ENCODE data around the gene FAM53A.
"Not testable (repeated sequence)": the region's sequence is repeated elsewhere in the genome, so short reads cannot be mapped to it uniquely, and the experiment has no call there.

Gene FAM53A

GRCh38 chr4:1684506-1685234, 557 bp upstream of the FAM53A start:
- DNase-seq = no peak

DNA sequence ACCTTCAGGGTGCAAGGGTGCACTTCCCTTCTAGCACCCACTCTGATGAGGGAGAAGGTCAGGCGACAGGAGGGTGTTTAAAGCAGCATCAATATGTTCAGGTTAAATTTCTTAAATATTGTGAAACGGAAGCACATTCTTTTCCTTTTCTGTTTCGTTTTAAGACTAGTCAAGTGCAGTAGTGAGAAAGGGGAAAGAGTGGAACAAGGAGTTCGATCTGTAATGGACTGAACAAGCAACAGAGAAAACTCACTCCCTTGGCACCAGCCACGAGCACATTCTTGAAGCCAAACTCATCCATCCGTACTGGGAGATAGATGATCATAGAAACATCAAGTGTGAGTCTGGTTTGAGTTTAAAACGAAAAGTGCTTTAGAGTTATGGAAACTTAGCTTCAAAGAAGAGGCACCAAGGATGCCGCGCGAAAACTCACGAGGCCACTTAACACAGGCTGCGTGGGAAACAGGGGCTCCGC, 815 bp downstream of the FAM53A start:
- no peak for DNase-seq

DNA sequence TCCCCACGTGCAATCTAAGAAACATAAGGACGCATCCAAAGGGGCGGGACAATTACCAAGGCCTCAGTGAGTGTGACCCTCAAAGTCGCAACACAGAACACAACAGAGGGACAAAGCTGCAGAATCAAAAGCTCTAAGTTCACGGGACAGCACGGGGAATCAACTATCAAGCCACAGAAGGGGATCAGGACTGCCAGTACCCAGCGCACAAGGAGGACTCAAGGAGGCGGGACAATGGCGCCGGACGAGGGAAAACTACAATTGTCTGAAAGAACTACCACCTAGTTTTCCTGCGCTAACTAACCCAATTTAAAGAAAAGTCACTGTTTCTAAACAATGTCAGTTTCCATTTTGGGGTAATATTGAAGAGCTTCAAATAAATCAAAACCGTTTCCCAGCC, 1.3 kb downstream of the FAM53A start:
- DNase-seq = no peak

GRCh38 chr4:1678244-1678643, 5.9 kb downstream of the FAM53A start:
- no peak for DNase-seq

DNA sequence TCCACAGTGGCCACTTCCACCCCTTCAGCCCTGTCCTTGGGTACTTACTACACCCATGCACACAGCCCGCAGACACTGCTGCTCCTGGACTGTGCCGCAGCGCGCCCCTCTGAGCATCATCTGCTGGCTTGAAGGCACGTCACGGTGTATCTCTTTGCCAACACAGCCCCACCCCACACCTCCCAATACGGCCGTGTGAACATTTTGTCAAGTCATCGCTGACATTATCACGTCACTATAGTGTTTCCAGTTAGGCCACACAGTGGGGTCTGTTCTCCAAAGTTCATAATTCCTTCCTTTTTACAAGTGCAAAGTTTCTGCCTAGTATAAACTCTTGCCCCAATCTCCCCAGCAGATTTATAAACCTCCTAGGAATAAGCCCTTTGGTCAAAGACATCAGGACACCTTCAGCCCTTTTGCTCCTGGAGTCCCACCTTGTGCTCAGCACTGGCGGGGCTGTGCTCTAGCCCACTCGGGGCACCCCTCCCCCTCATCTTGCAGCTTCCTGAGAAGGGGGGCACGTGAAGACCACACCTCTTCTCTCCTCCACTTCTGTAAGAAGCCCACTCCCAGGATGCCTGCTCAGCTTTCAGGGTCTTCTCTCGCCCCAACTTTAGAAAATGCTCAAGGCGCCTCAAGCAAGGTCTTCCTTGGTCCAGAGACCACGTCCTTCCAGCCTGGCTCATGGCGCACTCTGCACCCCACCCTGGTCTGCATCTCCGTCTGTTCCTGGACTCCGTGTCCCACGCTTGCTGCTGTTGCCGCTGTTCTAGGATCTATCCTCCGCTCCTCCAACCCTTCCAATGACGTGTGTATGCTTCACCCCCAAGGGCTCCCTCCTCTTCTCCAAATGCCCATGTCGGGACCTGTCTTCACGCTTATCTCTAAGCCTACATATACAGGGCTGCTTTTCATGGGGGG, 7.2 kb downstream of the FAM53A start:
- DNase-seq = no peak

DNA sequence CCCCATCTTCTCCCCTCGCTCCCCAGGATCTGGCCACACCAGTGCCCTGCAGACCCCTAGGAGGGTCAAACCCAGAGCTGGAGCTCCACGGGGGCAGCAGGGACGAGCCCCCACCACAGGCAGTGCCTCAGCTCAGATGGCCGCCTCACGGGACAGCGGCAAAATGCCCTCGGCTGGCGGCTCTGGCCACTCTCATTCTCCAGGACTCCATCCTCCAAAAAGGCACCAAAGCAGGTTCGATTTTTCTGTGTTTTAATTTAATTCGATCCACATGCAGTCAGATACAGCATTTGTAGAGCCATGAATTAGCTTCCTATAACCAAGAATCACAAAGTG, 8.3 kb downstream of the FAM53A start:
- DNase-seq = no peak

- no peak for DNase-seq
These were observed 8.8 kb downstream of the FAM53A start for GRCh38 chr4:1675136-1675801.

GRCh38 chr4:1674682-1675081, 9.4 kb downstream of the FAM53A start:
- DNase-seq = no peak

- DNase-seq = no peak
These were observed 10.4 kb downstream of the FAM53A start for GRCh38 chr4:1673671-1674070.

- DNase-seq = not testable (repeated sequence)
These were observed 13.1 kb downstream of the FAM53A start for GRCh38 chr4:1671011-1671410.

DNA sequence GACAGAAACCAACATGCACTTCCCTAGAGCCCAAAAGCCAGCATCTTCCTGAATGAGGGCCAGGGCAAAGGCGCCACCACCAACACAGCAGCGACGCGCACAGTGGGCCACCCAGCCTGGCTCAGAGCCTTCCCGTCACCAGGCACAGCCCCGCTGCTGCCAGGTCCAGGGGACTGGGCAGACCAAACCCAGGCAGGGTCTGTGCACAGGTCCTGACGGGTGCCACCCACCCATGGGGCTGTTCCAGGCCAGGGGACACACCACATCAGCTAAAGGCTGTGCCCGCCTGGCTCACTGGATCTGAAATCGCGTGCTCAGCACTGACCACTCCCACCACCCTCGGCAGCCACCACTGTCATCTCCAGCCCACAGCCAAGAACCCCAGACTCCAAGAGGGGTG, 13.8 kb downstream of the FAM53A start:
- DNase-seq = no peak

DNA sequence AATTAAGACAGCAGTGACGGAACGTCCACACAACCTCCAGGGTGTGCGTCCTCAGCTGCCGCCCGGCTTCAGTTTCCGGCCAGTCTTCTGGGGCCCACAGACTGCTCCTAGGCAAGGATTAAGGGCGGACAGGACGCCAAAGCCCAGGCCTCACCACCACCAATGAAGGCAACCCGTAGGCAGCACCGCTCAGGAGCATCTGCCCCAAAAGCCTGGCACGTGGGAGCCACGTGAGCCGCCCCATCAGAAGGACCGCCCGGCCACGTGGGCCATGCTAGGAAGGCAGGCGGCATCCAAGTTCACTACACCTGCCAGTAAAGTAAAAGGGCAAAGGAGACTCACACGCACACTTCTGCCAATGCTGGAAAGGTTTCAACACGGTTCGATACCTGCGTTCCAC, 14.3 kb downstream of the FAM53A start:
- no peak for DNase-seq

DNA sequence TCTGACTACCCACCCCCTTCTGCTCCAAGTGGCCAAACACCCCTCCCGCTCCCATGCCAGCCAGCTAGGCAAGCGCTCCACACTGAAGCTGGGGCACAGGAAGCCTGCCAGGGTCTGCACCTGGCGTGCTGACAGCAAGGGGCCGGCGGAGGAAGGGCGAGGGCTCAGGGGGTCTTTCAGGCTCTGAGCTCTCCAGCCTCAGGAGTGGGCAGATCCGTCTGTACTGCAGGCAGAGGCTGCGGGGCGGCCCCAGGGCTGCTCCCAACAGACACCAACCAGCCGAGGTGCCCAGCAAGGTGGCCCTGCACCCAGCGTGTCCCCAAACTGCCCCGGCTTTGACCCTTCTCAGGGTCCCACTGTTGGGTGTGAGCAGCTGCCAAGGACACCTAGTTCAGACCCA, 14.8 kb downstream of the FAM53A start:
- DNase-seq = no peak

GRCh38 chr4:1668488-1668840, 15.6 kb downstream of the FAM53A start:
- DNase-seq = peak; percentile 10

GRCh38 chr4:1667273-1667672, 16.8 kb downstream of the FAM53A start:
- no peak for DNase-seq

GRCh38 chr4:1666391-1666790, 17.7 kb downstream of the FAM53A start:
- no peak for DNase-seq

GRCh38 chr4:1664141-1664540, 20.0 kb downstream of the FAM53A start:
- DNase-seq = no peak

- no peak for DNase-seq
These were observed 20.6 kb downstream of the FAM53A start for GRCh38 chr4:1663549-1663948.

DNA sequence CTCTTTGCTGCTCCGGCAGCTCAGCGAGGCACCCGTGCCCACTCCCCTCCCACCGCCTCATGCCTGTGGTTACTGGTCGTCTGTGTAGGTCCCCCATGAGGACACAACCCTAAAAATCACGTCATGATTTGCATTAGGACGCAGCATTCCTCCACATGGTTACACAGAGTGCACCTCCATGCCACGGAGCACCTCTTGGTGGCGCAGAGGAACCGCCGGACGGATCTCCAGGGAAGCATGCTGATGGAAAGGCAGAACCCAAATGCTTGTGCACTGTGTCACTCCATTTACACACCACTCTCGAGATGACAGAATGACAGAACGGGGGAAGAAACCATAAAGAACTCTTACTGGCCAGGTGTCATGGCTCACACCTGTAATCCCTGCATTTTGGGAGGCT, 22.4 kb downstream of the FAM53A start:
- no peak for DNase-seq

DNA sequence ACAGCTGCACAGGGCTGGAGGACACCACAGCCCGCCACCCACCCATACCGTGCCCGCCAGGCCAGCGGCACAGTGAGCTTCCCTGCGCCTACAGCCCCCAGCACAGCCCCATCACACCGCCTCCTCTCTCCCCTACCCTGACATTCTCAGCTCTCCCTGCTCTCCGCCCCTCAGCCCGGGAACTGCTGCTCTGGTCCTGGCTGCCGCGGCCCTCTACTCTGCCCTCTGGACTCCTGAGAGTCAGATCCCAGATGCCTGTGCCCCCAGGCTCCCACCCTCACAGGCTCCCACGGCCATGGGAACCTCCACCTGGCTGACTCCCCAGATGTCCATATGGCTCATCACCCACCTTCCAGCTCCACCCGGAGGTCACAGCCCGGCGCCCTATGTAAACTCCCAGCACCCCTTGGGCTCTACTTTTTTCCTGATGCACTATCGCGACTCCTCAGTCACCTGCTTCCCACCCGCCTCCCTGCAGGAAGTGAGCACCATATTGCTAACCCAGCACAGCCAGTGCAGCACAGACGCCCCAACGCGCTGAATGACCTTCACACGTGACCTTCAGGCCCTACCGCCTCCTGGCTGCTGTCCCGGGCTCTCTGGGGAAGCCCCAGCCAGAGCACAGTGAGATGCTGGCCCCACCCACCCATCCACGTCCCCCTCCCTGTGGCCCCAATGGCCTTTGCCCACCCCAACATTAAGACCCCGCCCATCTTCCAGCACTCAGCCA, 23.0 kb downstream of the FAM53A start:
- no peak for DNase-seq

- no peak for DNase-seq
These were observed 24.7 kb downstream of the FAM53A start for GRCh38 chr4:1659104-1660043.

- DNase-seq = no peak
These were observed 25.5 kb downstream of the FAM53A start for GRCh38 chr4:1658581-1658980.

All from NCI-H510A (cell line).